DND-41 (cell line): ENCODE results near the gene ATP10A.

Experiments used
- CTCF ChIP-seq: IDR thresholded peaks from 2 replicates; pipeline ENCODE4 v1.5.1; 2012; ENCODE audit warnings: borderline replicate concordance, low read length, moderate library complexity, mild to moderate bottlenecking; ENCODE audit not compliant: poor library complexity, severe bottlenecking; ENCODE audit errors: extremely low read depth
- EZH2 ChIP-seq: IDR thresholded peaks from 3 replicates; pipeline ENCODE4 v1.6.1; 2012; ENCODE audit warnings: borderline replicate concordance, low read depth, mild to moderate bottlenecking, moderate library complexity, low read length, inconsistent platforms; ENCODE audit not compliant: severe bottlenecking

DNA sequence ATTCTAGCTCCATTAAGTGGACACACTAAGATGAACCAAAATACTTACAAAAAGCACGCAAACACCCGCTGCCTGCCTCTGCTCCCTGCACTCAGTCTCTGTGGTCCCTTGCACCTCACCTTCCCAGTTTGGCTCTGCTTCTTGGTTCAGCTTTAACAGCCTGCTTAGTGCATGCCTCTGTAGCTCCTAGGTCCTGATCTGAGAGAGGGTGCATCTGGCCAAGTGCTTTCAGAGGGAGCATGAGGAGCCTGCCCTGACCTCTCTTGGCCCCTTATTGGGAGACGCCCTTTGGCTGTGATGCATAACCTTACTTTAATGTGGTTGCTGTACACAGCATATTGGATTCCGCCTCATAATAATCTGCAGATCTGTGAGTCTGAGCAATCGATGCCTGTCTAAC, 21.2 kb upstream of the ATP10A start:
- no peak for TF ChIP-seq CTCF
- TF ChIP-seq EZH2, result no peak
